ENCODE results near the gene CFAP20.

GRCh38 chr16:58154345-58154744 is 25.2 kb upstream of the CFAP20 start:
- TF ChIP-seq POLR2AphosphoS5 (IDR thresholded peaks at IDR 0.05; ENCODE audit: low read depth, low read length) (no peak), POLR2A (IDR thresholded peaks at IDR 0.05; ENCODE audit: low read depth, low read length) (no peak)

Measured in GM12892 (cell line).